NOMO-1 treated with dmso at 0.1 percent for 144 hours (cell line): Measurements from ENCODE around the gene SMC4.
A peak's percentile ranks its signal among the peaks of the same experiment; 100 is the strongest.
"Not testable (repeated sequence)": the region's sequence is repeated elsewhere in the genome, so short reads cannot be mapped to it uniquely, and the experiment has no call there.

ENCODE experiments used
- DNase-seq: peaks from one replicate; lab custom pipeline; 2025; ENCODE audit not compliant: unreplicated experiment; lab: John Stamatoyannopoulos, UW

The SMC4 gene

DNA sequence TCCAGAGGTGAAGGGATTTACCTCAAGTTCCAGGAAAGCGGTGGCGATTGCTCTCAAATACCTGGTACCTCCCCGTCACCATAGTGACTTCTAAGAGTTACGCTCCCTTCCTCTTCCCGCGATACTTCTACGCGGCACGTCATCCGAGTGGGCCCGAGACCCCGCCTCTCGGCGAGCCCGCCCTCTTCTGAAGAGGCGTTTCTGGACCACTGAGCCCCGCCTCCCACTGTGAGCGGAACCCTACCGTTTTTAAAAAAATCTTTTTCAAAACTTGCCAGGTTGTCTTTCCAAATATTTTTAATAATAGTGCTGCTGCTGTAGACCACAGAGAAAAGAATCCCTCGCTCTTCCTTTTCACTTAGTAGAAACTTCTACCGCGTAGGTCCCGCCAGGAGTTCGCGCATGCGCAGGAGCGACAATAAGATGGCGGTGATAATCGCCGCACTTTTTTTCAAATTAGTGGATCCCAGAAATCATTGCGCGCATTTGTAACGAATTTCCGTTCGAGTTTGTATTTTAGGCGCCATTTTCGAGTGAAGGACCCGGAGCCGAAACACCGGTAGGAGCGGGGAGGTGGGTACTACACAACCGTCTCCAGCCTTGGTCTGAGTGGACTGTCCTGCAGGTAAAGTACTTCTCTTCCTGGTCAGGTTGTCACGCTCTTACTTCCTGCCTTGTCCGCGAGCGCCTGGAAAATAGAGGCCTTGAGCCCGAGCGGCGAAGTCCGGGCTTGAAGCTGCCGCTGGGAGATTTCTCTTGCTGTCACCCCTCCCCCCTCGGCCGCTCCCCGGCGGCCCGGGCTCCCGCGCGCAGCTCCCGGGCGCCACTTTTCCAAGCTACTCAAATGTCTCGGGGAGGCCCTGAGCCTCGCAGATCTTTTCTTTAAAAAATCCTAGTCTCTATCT is at the start of gene SMC4, which contains the start of gene IFT80:
Gene SMC4 (plus strand): TSS at position 526 of the 905 bp plus-strand sequence. CDS start 1,177 bp downstream, outside the sequence.
Gene IFT80 (minus strand): TSS at position 101 of the 905 bp plus-strand sequence. CDS start 14,625 bp downstream, outside the sequence.
- DNase-seq = peak; percentile 95

DNA sequence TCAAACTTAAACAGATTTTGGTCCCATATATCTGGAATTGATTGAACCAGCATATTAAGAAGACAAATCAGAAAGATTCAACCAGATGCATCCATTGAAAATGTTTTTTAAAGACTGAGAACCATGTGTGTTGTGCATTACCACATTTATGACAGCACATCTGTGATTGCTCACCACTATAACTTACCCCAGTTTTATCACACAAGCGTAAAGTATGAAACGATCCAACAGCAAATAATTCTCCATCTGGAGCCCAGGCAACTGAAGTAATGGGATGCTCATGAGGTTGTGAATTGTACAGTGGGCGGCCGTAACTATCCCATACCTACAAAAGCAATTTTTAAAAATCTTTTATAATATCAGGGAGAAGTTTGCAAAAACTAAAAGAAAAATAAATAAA is 43.6 kb upstream of the SMC4 start:
- no peak for DNase-seq

DNA sequence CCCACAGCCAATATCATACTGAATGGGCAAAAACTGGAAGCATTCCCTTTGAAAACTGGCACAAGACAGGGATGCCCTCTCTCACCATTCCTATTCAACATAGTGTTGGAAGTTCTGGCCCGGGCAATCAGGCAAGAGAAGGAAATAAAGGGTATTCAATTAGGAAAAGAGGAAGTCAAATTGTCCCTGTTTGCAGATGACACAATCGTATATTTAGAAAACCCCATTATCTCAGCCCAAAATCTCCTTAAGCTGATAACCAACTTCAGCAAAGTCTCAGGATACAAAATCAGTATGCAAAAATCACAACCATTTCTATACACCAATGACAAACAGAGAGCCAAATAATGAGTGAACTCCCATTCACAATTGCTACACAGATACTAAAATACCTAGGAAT is 36.6 kb upstream of the SMC4 start:
- DNase-seq = not testable (repeated sequence)

DNA sequence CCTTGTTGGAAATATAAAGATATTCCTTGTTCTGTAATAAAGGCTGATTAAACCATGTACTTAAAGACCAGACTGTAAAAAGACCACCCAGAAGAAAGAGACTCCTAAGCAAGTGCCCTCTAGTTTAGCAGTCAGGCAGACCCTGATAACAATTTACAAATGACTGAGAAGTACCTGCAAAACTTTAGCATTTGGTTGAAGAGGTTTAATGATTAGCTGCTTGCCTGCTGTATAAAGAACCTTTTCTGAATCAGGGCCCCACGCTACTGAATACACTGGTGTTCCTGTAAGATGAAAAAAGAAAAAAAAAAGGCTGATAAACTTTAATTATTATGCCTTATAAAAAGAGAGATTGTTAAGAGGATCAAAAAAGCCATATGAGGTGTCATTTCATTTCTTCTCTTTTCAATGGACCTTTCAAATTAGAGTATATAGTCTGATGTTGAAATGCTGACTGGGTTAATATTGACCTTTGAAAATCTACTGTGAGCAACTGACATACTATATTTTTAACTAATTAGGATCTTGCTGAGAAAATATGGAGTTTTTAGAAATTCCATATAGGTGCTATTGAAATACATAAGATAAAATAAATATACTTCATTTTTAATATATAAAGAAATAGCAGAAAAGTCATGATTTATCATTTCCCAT is 33.5 kb upstream of the SMC4 start:
- no peak for DNase-seq

GRCh38 chr3:160368804-160369203 is 30.6 kb upstream of the SMC4 start:
- DNase-seq = peak; percentile 93

DNA sequence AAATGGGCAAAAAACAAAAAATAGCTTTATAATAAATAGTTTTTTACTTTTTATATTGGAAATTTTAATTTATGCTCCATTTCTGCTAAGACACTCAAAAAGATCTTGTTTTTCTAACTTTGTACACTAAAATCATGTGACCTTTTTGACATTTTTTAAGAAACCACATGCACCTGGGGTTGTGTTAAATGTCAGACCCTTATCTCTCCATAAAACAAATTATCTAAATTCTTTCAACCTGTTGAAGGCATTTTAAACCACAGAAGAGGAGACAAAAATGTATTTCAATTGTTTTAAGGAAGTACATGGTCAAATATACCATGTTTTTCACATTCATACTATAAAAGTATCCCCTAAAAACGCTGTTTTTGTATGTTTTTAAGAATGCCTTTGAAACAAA is 29.7 kb upstream of the SMC4 start:
- DNase-seq = no peak

- DNase-seq = no peak
Measured at GRCh38 chr3:160370987-160371857, 28.2 kb upstream of the SMC4 start.

DNA sequence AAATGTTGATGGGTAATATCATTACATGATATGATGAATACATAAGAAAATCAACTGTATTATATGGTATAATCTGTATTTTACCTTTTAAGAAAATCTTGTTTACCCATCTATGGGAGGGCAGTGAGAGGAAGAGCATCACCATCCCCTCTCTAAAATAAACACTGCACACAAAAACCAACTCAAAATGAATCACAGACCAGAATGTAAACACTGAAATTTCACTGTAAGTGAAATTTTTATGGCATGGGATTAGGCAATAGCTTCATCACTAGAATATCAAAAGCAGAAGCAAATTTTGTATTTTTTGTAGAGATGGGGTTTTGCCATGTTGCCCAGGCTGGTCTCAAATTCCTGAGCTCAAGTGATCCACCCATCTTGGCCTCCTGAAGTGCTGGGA is 26.7 kb upstream of the SMC4 start:
- peak; percentile 61 for DNase-seq

DNA sequence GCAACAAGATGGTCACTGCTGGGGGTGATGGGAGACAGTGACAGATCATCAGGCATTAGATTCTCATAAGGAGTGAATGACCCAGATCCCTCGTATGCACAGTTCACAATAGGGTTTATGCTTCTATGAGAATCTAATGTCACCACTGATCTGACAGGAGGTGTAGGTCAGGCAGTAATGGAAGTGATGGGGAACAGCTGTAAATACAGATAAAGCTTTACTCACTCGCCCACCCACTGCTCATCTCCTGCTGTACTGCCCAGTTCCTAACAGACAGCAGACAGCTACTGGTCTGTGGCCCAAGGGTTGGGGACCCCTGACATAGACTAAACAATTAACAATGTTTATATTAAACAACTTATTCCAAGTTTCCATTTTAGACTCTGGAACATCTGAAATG is 25.8 kb upstream of the SMC4 start:
- DNase-seq = no peak

- no peak for DNase-seq
Measured at GRCh38 chr3:160374472-160374871, 25.0 kb upstream of the SMC4 start.

DNA sequence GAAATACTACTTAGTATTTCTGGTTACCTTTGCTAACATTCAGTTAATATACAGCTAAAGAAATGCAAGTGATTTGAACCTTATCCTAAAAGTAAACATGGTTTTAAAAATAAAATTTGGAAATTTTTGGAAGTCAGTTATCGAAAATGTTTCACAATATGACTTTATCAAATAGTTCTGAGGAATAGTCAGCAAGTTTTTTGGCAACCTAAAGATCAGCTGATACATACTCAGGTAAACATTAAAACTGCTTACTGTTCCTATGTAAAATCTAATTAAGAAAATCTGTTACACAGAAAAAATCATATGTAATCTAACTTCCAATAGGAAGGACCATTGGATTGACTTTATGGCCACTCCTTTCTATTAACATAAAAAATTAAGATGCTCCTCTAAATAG is 24.5 kb upstream of the SMC4 start:
- no peak for DNase-seq

- no peak for DNase-seq
Measured at GRCh38 chr3:160376681-160377080, 22.8 kb upstream of the SMC4 start.

- no peak for DNase-seq
Measured at GRCh38 chr3:160378331-160379109, 20.9 kb upstream of the SMC4 start.

DNA sequence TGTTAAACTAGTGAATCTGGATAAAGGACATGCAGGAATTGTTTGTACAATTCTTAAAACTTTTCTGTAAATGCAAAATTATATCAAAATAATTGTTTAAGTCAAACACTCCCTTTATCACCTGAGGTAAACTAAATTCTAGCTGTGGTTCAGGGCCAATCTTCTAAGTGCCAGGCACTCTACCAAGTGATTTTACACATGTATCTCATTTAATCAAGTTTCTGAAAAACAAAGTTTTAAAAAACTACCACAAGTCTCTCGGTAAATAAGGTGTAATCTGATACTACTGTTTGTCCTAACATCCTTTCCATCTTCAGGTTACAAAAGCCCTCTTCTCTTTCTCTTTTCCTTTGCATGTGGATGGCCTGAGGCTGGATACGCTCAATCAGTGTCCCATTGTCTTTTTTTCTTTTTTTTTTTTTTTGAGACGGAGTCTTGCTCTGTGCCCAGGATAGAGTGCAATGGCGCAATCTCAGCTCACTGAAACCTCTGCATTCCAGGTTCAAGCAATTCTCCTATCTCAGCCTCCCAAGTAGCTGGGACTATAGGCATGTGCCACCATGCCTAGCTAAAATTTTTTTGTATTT is 19.7 kb upstream of the SMC4 start:
- DNase-seq = no peak

GRCh38 chr3:160381470-160381869 is 18.0 kb upstream of the SMC4 start:
- no peak for DNase-seq

GRCh38 chr3:160384639-160385318 is 14.7 kb upstream of the SMC4 start:
- no peak for DNase-seq

DNA sequence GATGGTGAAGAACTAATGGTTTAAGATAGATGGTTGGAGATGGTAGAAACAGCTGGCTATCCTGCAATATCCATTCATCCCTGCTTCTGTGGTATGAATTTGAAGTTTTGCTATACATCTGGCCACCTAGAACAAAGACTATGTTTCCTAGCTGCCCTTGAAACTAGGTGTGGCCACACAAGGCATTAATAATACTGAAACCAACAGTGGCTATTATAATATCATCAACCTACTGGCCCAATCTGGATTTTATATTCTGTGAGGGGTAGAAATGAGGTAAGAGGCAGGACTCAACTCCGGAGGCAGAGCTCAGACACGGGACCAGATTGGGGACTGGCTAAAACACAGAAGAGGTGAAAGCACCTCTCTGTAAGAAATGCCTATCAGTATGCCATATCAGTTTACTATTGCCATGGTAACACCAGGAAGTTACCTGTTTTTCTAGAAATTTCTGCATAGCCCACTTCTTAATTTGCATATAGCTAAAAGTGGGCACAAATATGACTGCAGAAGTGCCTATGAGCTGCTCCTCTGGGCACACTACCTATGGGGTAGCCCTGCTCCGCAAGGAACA is 8.8 kb upstream of the SMC4 start:
- no peak for DNase-seq

DNA sequence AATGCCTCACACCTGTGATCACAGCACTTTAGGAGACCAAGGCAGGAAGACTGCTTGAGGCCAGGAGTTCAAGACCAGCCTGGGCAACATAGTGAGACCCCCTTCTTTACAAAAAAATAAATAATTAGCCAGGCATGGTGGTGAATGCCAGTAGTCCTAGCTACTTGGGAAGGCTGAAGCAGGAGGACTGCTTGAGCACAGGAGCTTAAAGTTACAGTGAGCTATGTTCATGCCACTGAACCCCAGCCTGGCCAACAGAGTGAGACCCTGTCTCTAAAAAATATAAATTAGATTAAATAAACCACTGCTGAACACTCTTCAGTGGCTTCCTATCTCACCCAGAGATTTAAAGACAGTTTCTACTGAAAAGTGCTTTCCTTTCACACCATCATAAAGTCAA is 6.7 kb upstream of the SMC4 start:
- no peak for DNase-seq

GRCh38 chr3:160393346-160394008 is 6.0 kb upstream of the SMC4 start:
- no peak for DNase-seq
